ENCODE data around the gene KLHL36.

GRCh38 chr16:84640145-84640544 is 8.2 kb upstream of the KLHL36 start:
- TF ChIP-seq CTCF (IDR thresholded peaks at IDR 0.05; ENCODE audit: low read depth, low read length): no peak
- no peak for TF ChIP-seq POLR2A (IDR thresholded peaks at IDR 0.05; ENCODE audit: extremely low read depth, insufficient read length)

Measured in NB4 (cell line).